Right lobe of liver (tissue), 4 donors: Measurements from ENCODE around the gene FOXP1.

Source experiments
- POLR2A ChIP-seq: fragments of 450-650 bp; IDR thresholded peaks from one replicate; pipeline ENCODE4 v1.6.1; 2017; ENCODE audit warnings: antibody characterized with exemption, mild to moderate bottlenecking
- TF ChIP-seq, protein P1 (sequence below), 4 donors: fragments of 200-600 bp in 3 of 4; fragments of 450-650 bp in 1 of 4; IDR thresholded peaks; one replicate each; pipeline versions ENCODE4 v1.5.1 to v1.8.0; 2016 to 2022; ENCODE audit warnings: antibody characterized with exemption in 4 of 4, mild to moderate bottlenecking in 2 of 4
- donor health status: DM: no; HTN: no; CAD: no.
- donor health status: DM: no; HTN: no; CAD: no.
- donor health status: DM: no; HTN: yes; CAD: no.

GRCh38 chr3:71145954-71146353 lies 437.6 kb downstream of the FOXP1 start:
- TF ChIP-seq POLR2A: no peak
- TF ChIP-seq, protein P1, sequence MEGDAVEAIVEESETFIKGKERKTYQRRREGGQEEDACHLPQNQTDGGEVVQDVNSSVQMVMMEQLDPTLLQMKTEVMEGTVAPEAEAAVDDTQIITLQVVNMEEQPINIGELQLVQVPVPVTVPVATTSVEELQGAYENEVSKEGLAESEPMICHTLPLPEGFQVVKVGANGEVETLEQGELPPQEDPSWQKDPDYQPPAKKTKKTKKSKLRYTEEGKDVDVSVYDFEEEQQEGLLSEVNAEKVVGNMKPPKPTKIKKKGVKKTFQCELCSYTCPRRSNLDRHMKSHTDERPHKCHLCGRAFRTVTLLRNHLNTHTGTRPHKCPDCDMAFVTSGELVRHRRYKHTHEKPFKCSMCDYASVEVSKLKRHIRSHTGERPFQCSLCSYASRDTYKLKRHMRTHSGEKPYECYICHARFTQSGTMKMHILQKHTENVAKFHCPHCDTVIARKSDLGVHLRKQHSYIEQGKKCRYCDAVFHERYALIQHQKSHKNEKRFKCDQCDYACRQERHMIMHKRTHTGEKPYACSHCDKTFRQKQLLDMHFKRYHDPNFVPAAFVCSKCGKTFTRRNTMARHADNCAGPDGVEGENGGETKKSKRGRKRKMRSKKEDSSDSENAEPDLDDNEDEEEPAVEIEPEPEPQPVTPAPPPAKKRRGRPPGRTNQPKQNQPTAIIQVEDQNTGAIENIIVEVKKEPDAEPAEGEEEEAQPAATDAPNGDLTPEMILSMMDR (IDR thresholded peaks at IDR 0.05): no peak
